MM.1S (cell line): ENCODE results near the gene ASF1A.

ENCODE experiments used
- DNase-seq: peaks from one replicate; pipeline ENCODE4 v3.0.0-alpha.2; 2015
- H2AFZ ChIP-seq: fragments of 300-600 bp; sonication (generic); 2 replicates; pipeline ENCODE4 v1.6.0; 2016; ENCODE audit warnings: antibody characterized with exemption, low read length
- H3F3A ChIP-seq: fragments of 300-600 bp; sonication (generic); 2 replicates; pipeline ENCODE4 v1.6.1; 2016; ENCODE audit warnings: mild to moderate bottlenecking, antibody characterized with exemption, low read length, moderate library complexity, mixed read lengths; ENCODE audit not compliant: insufficient read depth
- H3K27ac ChIP-seq: fragments of 300-600 bp; sonication (generic); 2 replicates; pipeline ENCODE4 v1.5.1; 2016; ENCODE audit warnings: mild to moderate bottlenecking, low read length
- H3K27me3 ChIP-seq: fragments of 300-600 bp; sonication (generic); replicated peaks from 2 replicates; pipeline ENCODE4 v1.6.0; 2016; ENCODE audit warnings: low read length; ENCODE audit not compliant: insufficient read depth
- H3K36me3 ChIP-seq: fragments of 300-600 bp; sonication (generic); replicated peaks from 2 replicates; pipeline ENCODE4 v1.6.1; 2016; ENCODE audit warnings: mild to moderate bottlenecking, low read length, mixed read lengths; ENCODE audit not compliant: insufficient read depth
- H3K4me1 ChIP-seq: fragments of 300-600 bp; sonication (generic); 2 replicates; pipeline ENCODE4 v1.6.1; 2016; ENCODE audit warnings: low read length, mixed read lengths
- H3K4me2 ChIP-seq: fragments of 300-600 bp; sonication (generic); 2 replicates; pipeline ENCODE4 v1.6.0; 2016; ENCODE audit warnings: low read depth, low read length
- H3K4me3 ChIP-seq: fragments of 300-600 bp; sonication (generic); 2 replicates; pipeline ENCODE4 v1.5.1; 2016; ENCODE audit warnings: low read length, mixed read lengths
- H3K79me2 ChIP-seq: fragments of 300-600 bp; sonication (generic); 2 replicates; pipeline ENCODE4 v1.6.1; 2016; ENCODE audit warnings: mixed run types, low read length, mixed read lengths
- H3K9ac ChIP-seq: fragments of 300-600 bp; sonication (generic); 2 replicates; pipeline ENCODE4 v1.6.1; 2016; ENCODE audit warnings: low read length, mixed read lengths
- H3K9me2 ChIP-seq: fragments of 300-600 bp; sonication (generic); replicated peaks from 2 replicates; pipeline ENCODE4 v1.6.1; 2016; ENCODE audit warnings: mild to moderate bottlenecking, low read length, mixed read lengths; ENCODE audit not compliant: insufficient read depth
- H3K9me3 ChIP-seq: fragments of 300-600 bp; sonication (generic); replicated peaks from 2 replicates; pipeline ENCODE4 v1.6.1; 2016; ENCODE audit warnings: mild to moderate bottlenecking, low read length, mixed read lengths; ENCODE audit not compliant: insufficient read depth
- H4K20me1 ChIP-seq: fragments of 300-600 bp; sonication (generic); 2 replicates; pipeline ENCODE4 v1.6.1; 2016; ENCODE audit warnings: mild to moderate bottlenecking, low read length, moderate library complexity, mixed read lengths; ENCODE audit not compliant: insufficient read depth
- EZH2 ChIP-seq: fragments of 300-600 bp; sonication (generic); optimal IDR thresholded peaks from 2 replicates; pipeline ENCODE3; 2017; ENCODE audit warnings: low read depth, mild to moderate bottlenecking, antibody characterized with exemption, low read length, mixed read lengths
- EZH2phosphoT487 ChIP-seq: fragments of 300-600 bp; sonication (generic); IDR thresholded peaks from 2 replicates; pipeline ENCODE4 v1.6.1; 2018; ENCODE audit warnings: antibody characterized with exemption, low read length
- TF ChIP-seq, protein P1 (sequence below): fragments of 300-600 bp; sonication (generic); IDR thresholded peaks from 2 replicates; pipeline ENCODE4 v1.5.1; 2016; ENCODE audit warnings: antibody characterized with exemption, low read length, mixed read lengths

The ASF1A gene

DNA sequence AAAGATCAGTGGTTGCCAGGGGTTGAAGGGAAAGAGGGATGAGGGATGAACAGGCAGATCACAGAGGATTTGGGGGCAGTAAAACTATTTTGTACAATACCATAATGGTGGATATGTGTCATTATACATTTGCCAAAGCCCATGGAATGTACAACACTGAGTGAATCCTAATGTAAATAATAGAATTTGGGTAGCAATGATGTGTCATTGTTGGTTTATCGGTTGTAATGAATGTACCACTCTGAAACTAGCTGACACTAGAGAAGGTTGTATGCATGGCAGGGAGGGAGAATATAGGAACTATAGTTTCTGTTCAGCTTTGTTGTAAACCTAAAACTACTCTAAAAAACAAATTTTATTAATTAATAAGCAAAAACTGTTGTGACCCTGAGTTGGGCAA lies 17.8 kb upstream of the ASF1A start:
- no peak overlapping the region for H2AFZ ChIP-seq
- H3K9me3 ChIP-seq, result no peaks in the 10 kb centered on the region
- H3K79me2 ChIP-seq, result no peaks in the 10 kb centered on the region
- H3K4me2 ChIP-seq, result no peak overlapping the region
- no peaks in the 10 kb centered on the region for H3F3A ChIP-seq
- no peak for DNase-seq
- no peaks in the 10 kb centered on the region for H3K36me3 ChIP-seq
- H3K4me1 ChIP-seq, result no peaks in the 10 kb centered on the region
- no peaks in the 10 kb centered on the region for H3K27me3 ChIP-seq
- no peaks in the 10 kb centered on the region for H3K9me2 ChIP-seq
- H3K4me3 ChIP-seq, result no peak overlapping the region
- TF ChIP-seq EZH2 (no peak), EZH2phosphoT487 (no peak)
- TF ChIP-seq, protein P1, sequence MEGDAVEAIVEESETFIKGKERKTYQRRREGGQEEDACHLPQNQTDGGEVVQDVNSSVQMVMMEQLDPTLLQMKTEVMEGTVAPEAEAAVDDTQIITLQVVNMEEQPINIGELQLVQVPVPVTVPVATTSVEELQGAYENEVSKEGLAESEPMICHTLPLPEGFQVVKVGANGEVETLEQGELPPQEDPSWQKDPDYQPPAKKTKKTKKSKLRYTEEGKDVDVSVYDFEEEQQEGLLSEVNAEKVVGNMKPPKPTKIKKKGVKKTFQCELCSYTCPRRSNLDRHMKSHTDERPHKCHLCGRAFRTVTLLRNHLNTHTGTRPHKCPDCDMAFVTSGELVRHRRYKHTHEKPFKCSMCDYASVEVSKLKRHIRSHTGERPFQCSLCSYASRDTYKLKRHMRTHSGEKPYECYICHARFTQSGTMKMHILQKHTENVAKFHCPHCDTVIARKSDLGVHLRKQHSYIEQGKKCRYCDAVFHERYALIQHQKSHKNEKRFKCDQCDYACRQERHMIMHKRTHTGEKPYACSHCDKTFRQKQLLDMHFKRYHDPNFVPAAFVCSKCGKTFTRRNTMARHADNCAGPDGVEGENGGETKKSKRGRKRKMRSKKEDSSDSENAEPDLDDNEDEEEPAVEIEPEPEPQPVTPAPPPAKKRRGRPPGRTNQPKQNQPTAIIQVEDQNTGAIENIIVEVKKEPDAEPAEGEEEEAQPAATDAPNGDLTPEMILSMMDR, result no peak
- H3K9ac ChIP-seq, result no peak overlapping the region
- H4K20me1 ChIP-seq, result no peaks in the 10 kb centered on the region
- H3K27ac ChIP-seq, result no peak overlapping the region

DNA sequence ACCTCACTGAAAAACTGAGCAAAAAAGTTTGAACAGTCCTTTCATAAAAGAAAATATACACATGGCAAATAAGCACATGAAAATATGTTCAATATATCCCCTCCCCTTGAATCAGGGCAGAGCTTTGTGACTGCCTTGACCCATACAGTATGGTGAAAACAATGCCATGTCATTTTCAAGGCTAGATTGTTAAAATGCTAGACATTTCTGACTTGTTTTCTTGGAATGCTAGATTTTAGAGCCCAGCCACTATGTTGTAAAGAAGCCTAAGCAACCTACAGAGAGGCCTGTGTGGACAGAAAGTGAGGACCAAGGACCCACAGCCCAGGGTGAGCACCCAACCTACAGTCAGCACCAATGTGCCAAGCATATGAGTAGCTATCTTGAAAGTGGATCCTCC lies 17.1 kb upstream of the ASF1A start:
- Histone ChIP-seq H3K36me3 (no peaks in the 10 kb centered on the region), H3K9me3 (no peaks in the 10 kb centered on the region), H3K27me3 (no peaks in the 10 kb centered on the region), H4K20me1 (no peaks in the 10 kb centered on the region), H3K27ac (no peak overlapping the region), H3F3A (no peaks in the 10 kb centered on the region), H3K4me3 (no peak overlapping the region), H3K9me2 (no peaks in the 10 kb centered on the region), H3K4me1 (no peaks in the 10 kb centered on the region), H2AFZ (no peak overlapping the region), H3K4me2 (no peak overlapping the region), H3K79me2 (no peaks in the 10 kb centered on the region), H3K9ac (no peak overlapping the region)
- TF ChIP-seq, protein P1, result no peak
- TF ChIP-seq EZH2phosphoT487, result no peak
- TF ChIP-seq EZH2, result no peak
- no peak for DNase-seq

DNA sequence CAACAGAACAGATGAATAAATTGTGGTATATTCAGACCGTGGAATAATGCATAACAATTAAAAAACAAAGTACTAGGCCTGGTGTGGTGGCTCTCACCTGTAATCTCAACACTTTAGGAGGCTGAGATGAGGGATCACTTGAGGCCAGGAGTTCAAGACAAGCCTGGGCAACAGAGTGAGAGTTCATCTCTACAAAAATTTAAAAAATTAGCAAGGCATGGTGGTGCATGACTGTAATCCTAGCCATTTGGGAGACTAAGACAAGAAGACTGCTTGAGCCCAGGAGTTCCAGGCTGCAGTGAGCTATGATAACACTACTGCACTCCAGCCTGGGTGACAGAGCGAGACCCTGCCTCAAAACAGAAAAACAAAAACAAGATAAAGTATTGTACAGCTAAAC lies 16.1 kb upstream of the ASF1A start:
- no peaks in the 10 kb centered on the region for H4K20me1 ChIP-seq
- H3F3A ChIP-seq, result no peaks in the 10 kb centered on the region
- H3K9me3 ChIP-seq, result no peaks in the 10 kb centered on the region
- no peak overlapping the region for H3K27ac ChIP-seq
- H3K36me3 ChIP-seq, result no peaks in the 10 kb centered on the region
- no peaks in the 10 kb centered on the region for H3K4me1 ChIP-seq
- no peak overlapping the region for H3K4me2 ChIP-seq
- TF ChIP-seq, protein P1, result no peak
- no peak for TF ChIP-seq EZH2phosphoT487
- H3K9ac ChIP-seq, result no peak overlapping the region
- H3K79me2 ChIP-seq, result no peaks in the 10 kb centered on the region; the same call in 1 of the 2 replicates
- DNase-seq, result no peak
- H3K9me2 ChIP-seq, result no peaks in the 10 kb centered on the region
- H2AFZ ChIP-seq, result no peak overlapping the region
- H3K27me3 ChIP-seq, result no peaks in the 10 kb centered on the region
- H3K4me3 ChIP-seq, result no peak overlapping the region
